ENCODE data around the gene DIAPH2.

DIAPH2 gene

GRCh38 chrX:97639526-97639925 is 954.9 kb downstream of the DIAPH2 start:
- Histone ChIP-seq H3K9me3 (ENCODE audit: control insufficient read depth, insufficient read depth, low read length) (no peaks in the 10 kb centered on the region), H3K36me3 (ENCODE audit: control insufficient read depth, insufficient read depth, low read length) (no peaks in the 10 kb centered on the region), H3K4me1 (ENCODE audit: control insufficient read depth, insufficient read depth, low read length) (peaks cover 44% of the 10 kb centered on the region), H3K4me3 (ENCODE audit: low read depth, low read length) (no peak overlapping the region), H3K27me3 (ENCODE audit: control insufficient read depth, insufficient read depth, low read length) (0 out of 2 replicates have a peak, but pooled peaks cover 3% of the 10 kb centered on the region), H3K27ac (ENCODE audit: low read depth, low read length) (peak overlapping the region; percentile 72), H3K9ac (ENCODE audit: low read depth, low read length) (no peak overlapping the region)

Measured in HUES48 (cell line).